Activated CD4-positive, alpha-beta T cell treated with anti-CD3 and anti-CD28 coated beads, Interleukin-2, amount 50 U/mL, for 24 hours (primary cell): ENCODE results near the gene PRMT5.
A peak's percentile ranks its signal among the peaks of the same experiment; 100 is the strongest.
"Not testable (repeated sequence)": the region's sequence is repeated elsewhere in the genome, so short reads cannot be mapped to it uniquely, and the experiment has no call there.

Source experiments
- DNase-seq, 2 donors: peaks; one replicate each; pipeline ENCODE4 v3.0.0-alpha.2; 2020; ENCODE audit warnings: low read depth in 1 of 2, low spot score in 1 of 2

Gene PRMT5

GRCh38 chr14:22929104-22929960 is at the start of gene PRMT5:
Gene PRMT5 (minus strand): TSS chr14:22929376. CDS start chr14:22929361, 15 bp downstream.
- peak; percentile 98 to 99 for DNase-seq

GRCh38 chr14:22978487-22978837 is 49.3 kb upstream of the PRMT5 start:
- DNase-seq: no peak

- DNase-seq: no peak
These were observed 48.7 kb upstream of the PRMT5 start for GRCh38 chr14:22977684-22978486.

GRCh38 chr14:22977434-22977683 is 48.2 kb upstream of the PRMT5 start:
- DNase-seq: no peak

- no peak for DNase-seq
These were observed 47.7 kb upstream of the PRMT5 start for GRCh38 chr14:22976620-22977433.

- DNase-seq: no peak
These were observed 45.5 kb upstream of the PRMT5 start for GRCh38 chr14:22974530-22975313.

- peak in 1 of 2 donors; percentile 31 for DNase-seq
These were observed 44.2 kb upstream of the PRMT5 start for GRCh38 chr14:22973217-22974032.

- no peak for DNase-seq
These were observed 43.2 kb upstream of the PRMT5 start for GRCh38 chr14:22972313-22972930.

GRCh38 chr14:22971152-22971551 is 42.0 kb upstream of the PRMT5 start:
- DNase-seq: no peak

GRCh38 chr14:22966783-22967269 is 37.6 kb upstream of the PRMT5 start:
- no peak for DNase-seq

GRCh38 chr14:22965916-22966782 is 37.0 kb upstream of the PRMT5 start:
- not testable (repeated sequence) for DNase-seq

GRCh38 chr14:22962061-22962676 is 33.0 kb upstream of the PRMT5 start:
- no peak for DNase-seq

- DNase-seq: no peak
These were observed 26.8 kb upstream of the PRMT5 start for GRCh38 chr14:22955702-22956569.

- DNase-seq: no peak
These were observed 23.2 kb upstream of the PRMT5 start for GRCh38 chr14:22952418-22952817.

- not testable (repeated sequence) for DNase-seq
These were observed 22.6 kb upstream of the PRMT5 start for GRCh38 chr14:22951795-22952194.

GRCh38 chr14:22945642-22946041 is 16.5 kb upstream of the PRMT5 start:
- no peak for DNase-seq

GRCh38 chr14:22939684-22940083 is 10.5 kb upstream of the PRMT5 start:
- no peak for DNase-seq
